HG02973 (cell line): ENCODE measurements around the gene LY6G5B.
"Not testable (repeated sequence)": the region's sequence is repeated elsewhere in the genome, so short reads cannot be mapped to it uniquely, and the experiment has no call there.

Source experiments
- ATAC-seq: cut with Tn5 transposase; IDR thresholded peaks from one replicate; pipeline ENCODE4 v1.9.1; 2021; ENCODE audit warnings: moderate library complexity; ENCODE audit not compliant: unreplicated experiment

LY6G5B gene

DNA sequence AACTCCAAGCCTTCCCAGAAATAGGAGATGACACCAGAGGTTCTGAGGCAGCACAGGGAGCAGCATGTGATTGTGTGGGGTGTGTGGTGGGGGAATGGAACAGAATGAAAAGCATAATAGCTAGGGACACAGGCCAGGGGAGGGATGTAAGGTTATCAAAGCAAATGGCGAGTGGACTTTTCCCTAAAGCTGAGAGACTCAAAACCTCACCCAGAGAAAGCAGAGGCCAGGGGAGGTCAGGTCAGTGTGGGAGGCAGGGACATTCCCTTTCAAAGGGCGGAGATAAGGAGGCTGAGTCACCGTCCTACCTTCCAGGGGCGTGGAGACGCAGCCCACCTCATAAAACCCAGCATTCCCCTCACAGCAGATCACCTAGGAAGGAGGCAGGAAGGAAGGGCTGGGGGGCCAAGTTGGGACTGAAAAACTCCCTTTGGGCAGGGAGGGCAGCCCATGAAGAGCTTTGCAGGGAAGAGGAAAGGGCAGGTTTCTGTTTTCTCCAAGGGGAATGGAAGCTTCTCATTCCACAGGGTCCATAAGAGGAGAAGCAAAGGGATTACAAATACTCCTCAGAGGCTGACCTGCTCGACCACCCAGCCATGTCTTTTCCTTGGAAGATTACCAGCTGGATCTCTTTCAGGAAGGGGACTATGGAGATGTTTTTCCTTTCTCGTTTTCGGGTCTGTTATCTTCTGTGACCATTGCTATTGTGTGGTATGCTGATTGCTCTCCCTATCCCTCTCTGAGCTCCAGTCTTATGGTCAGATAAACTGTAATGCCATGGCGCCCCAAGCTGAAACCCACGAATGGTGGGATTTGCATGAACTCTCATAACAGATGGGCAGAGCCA, 20.7 kb downstream of the LY6G5B start:
- no peak for ATAC-seq

DNA sequence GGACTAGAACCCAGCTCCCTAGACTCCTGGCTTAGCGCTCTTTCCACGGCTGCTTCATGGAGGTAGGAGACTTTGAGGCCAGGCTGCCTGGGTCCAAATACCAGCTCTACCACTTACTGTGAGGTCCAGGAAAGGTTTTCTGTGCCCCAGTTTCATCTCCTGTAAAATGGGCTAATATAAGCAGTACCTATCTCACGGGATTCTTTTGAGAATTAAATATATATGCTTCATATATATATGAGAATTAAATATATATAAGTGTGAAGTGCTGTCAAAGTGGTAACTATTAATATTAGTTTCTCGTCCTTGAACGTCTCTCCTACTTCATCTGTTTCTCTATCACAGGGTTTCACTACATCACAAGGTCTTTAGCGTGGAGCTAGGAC, 21.3 kb downstream of the LY6G5B start:
- no peak for ATAC-seq

DNA sequence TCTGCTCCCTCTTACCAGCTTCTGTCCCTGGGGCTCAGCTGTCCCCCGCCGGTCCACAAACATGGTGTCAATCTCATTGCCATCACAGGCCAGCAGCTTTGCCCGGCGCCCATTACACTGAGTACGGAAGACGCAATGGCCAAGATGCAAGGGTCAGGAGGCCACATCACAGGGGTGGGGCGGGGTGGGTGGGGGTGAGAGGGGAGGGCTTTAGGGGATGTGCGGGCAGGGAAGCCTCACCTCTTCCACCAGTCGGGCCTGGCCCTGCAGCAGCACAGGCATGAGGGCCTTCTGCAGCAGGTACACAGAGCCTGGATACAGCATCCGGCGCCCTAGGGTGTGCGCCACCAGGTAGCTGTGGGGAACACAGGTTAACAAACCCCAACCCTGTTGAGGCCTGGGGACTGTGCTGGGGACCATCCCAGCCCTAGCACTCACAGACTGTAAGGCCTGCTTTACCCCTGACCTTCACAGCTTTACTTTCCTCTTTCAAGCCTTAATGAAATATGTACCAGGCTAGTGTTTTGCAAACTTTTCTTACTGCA, 21.9 kb downstream of the LY6G5B start:
- ATAC-seq, result no peak

- ATAC-seq, result no peak
Observed at GRCh38 chr6:31692353-31692752, 22.6 kb downstream of the LY6G5B start.

DNA sequence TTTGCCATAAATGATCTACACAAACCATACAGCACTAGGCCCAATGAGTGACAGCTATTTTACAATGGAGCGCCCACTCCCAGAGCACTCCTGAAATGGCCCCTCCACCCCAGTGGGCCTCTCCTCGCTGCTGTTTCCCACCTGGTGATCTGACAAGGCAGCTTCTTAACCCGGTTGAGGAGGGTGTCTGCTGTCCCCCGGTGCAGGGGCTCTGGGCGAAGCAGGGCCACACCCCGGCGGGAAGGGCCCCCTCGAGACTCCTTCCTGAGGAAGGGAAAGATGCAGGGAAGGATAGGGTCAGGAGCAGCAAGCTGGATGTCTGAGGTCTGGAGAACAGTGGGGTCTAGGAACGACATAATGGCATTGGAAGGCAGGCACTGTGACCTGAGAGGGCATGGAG, 23.1 kb downstream of the LY6G5B start:
- no peak for ATAC-seq

- no peak for ATAC-seq
Observed at GRCh38 chr6:31693535-31693934, 23.8 kb downstream of the LY6G5B start.

- no peak for ATAC-seq
Observed at GRCh38 chr6:31697555-31697954, 27.8 kb downstream of the LY6G5B start.

DNA sequence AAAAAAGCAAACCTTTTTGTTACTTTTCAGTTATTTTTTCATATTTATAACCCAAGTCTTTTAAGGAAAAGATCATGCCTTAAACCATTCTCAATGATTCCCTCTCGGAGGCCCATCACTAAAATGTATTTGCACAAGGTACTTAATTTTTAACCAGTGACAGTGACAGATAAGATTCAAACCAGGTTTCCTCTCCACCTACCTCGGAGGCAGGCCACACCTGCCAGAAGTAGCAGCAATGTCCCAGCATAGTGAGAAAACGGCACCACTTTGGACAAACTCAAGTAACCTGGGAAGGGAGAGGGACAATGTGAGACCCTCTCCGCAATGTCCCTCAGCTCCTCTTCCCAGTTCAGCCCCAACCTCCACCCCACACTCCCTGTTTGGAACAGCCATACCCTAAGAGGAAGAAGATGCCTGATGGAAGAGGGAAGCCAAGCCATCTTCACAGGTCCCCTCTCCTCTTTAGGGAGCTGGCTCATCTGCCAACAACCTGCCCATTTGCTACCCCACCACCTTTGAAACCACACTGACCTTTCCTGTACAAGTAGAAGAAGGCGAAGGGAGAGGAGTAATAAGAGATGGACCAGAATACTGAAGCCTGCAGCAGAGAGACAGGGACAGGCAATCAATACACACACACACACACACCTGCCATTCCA, 31.1 kb downstream of the LY6G5B start:
- no peak for ATAC-seq

GRCh38 chr6:31701666-31702404, 32.1 kb downstream of the LY6G5B start:
- no peak for ATAC-seq

- peak; percentile 4 for ATAC-seq
Observed at GRCh38 chr6:31702405-31702818, 32.6 kb downstream of the LY6G5B start.

DNA sequence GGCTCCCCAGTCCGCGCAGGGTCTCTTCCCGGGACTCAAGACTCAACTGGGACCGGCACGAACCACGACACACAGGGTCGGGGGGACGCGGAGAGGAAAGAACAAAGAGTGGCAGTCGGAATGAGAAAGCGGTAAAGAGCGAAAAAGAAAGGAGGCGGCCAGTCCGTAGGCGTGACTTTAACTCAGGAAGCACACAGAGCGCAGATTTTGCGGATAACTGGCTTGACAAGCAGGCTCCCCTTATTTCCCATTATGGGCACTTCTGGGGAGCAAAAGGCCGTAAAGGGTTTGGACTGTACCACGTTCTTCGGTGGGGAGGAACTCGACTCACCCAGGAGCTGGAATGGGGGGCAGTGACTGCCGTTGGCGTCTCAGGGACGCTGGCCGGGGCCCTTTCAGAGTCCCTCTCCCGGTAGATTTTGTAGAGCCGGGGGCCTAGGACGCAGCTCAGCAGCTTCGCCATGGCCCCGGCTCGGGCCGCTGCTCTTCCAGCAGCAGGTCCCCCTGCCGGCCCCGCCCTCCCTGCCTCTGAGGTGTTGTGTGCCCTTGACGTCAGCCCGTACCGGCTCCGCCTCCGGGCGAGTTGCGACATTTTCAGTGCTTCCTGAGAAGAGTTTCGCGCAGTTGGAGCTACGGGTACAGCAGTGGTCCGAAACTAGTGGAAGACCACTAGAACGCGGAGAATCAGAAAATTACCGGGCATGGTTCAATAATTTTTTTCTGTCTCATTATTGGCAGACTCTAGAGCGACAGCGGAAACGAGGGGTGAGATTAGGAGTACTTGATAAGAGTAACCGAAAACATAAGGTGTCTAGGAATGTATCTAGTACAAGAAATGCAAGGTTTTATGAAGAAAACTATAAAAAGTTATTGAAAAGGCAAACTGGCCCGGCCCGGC, 33.3 kb downstream of the LY6G5B start, which contains the start of gene ABHD16A:
ABHD16A (minus strand) TSS at position 506 of the 898 bp plus-strand sequence; CDS start at position 463, 43 bp downstream.
- ATAC-seq, result peak; percentile 77

DNA sequence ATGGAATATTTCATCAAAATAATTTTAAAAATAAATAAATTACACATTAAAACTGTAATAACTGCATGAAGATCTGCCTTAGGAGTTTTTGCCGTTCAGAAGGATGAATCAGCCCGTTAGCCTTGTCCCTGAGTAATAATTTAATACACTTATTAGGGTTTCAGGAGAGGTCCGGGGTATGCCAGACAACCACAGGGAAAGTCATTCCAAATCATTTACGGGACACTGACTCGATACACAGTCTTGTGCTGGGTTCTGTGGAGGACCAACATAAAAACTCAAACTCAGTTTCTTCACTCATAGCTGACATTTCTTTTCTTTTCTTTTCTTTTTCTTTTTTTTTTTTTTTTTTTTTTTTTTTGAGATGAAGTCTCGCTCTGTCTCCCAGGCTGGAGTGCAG, 36.2 kb downstream of the LY6G5B start:
- ATAC-seq, result no peak

DNA sequence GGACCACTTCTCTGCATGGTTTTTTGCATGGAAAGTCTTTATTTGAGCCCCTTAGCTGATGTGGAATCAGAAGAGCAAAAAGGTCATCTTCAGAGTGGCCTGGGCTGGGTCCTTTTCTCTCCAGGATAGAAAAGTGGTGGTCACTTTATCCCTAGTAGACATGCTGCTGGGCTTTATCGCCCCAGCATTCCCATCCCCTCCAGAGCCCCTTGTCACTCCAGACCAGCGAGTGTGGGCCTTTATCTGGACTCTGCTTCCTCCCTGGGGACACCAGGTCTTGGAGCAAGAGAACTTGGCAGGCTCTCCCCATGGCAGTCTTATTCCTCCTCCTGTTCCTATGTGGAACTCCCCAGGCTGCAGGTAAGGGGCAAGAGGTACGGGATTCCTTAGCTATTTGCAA, 36.8 kb downstream of the LY6G5B start, which contains the start of gene LY6G6F:
LY6G6F (plus strand) TSS at position 268 of the 400 bp plus-strand sequence; CDS start at position 309, 41 bp downstream.
- no peak for ATAC-seq

- no peak for ATAC-seq
Observed at GRCh38 chr6:31707701-31708100, 37.9 kb downstream of the LY6G5B start.

DNA sequence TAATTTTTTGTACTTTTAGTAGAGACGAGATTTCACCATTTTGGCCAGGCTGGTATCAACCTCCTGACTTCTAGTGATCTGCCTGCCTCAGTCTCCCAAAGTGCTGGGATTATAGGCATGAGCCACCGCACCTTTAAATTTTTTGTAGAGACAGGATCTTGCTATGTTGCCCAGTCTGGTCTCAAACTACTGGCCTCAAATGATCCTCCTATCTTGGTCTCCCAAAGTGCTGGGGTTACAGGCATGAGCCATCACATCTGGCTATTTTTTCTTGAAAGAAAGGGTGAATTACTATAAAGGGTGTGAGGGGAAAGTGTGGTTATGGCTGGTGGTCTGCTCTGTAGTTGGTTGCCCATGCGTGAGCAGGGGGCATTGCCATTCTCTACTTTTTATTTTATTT, 38.4 kb downstream of the LY6G5B start:
- ATAC-seq, result no peak

DNA sequence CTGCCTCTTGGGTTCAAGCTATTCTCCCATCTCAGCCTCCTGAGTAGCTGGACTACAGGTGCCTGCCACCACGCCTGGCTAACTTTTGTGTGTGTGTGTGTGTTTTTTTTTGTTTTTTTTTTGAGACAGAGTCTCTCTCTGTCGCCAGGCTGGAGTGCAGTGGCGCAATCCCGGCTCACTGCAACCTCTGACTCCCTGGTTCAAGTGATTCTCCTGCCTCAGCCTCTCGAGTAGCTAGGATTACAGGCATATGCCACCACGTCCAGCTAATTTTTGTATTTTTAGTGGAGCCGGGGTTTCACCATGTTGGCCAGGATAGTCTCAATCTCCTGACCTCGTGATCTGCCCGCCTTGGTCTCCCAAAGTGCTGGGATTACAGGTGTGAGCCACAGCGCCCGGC, 39.4 kb downstream of the LY6G5B start:
- ATAC-seq, result not testable (repeated sequence)

DNA sequence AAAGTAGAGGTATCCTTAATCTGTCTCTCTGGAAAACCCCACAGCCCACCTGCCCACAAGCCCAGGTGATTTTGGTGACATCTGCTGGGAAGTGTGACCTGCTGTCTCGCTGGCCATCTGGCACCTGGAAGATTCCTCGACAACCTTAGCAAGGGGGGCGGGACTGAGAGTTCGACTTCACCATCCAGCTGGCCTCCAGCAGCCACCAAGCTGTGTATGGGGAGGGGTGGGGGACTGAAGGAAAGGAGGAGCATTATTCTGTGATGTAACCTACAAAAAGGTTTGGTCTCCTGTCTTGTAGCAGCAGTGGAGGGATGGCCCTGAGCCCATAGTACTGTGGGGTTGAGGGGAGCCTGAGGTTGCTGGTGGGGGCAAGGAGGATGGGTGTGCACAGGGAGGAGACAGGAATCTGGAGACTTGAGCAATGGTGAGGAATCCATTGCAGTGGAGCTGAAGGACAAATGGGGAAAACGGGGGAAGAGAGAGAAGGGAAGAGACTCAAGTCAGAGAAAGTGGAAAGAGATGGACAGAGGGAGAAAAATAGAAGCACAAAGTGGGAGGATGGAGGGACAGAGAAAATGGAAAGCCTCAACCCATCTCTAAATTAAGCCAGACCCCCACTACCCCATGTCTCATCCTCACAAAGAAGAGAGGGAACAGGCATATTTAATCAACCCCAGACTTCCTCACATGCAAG, 40.9 kb downstream of the LY6G5B start:
- ATAC-seq, result no peak

GRCh38 chr6:31711233-31711632, 41.5 kb downstream of the LY6G5B start:
- no peak for ATAC-seq

DNA sequence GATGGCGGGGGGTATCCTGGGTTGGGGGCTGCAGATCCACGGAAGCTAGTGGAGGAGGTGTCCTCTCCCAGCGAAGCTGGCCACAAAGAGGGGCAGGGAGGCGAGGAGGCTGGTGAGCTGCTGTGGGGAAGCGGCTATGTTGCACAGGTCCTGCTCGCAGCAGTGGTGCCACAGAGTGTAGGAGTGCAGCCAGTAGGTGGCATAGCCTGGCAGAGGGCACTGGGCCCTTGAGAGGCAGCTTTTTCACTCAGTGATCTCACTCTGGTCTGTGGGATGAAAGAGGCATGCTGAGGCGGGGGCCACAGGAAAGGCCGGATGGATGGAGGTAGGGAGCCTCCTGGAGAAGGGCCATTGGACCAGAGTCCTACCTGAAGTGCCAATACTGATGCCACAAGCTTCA, 42.5 kb downstream of the LY6G5B start:
- no peak for ATAC-seq

GRCh38 chr6:31713465-31713864, 43.7 kb downstream of the LY6G5B start:
- no peak for ATAC-seq
